Left colon (tissue), 2 donors: ENCODE data around the gene PIGU. TPM values are rescaled to one million over a fixed set of nuclear protein-coding genes. Genes with fewer than 3 reads are reported as not detected.
A peak's percentile ranks its signal among the peaks of the same experiment; 100 is the strongest.
"Not testable (repeated sequence)": the region's sequence is repeated elsewhere in the genome, so short reads cannot be mapped to it uniquely, and the experiment has no call there.

Experiments used
- ATAC-seq: fragments of 200-7000 bp; cut with Tn5 transposase; one replicate; pipeline ENCODE4 v1.9.1; 2020; ENCODE audit warnings: mild to moderate bottlenecking, moderate library complexity
- DNase-seq, 2 donors: peaks; one replicate each; pipeline ENCODE4 v3.0.0-alpha.2; 2020
- intact Hi-C, 2 donors: fragments of 100-400 bp; cut with DNase I in 1 of 2; cut with micrococcal nuclease in 1 of 2; formaldehyde crosslinking; loops; one replicate each; pipeline versions ENCODE4 v1.11.2 to v1.14.0; 2022; cut with DNase I, micrococcal nuclease
- total RNA-seq, 2 donors: library from RNA; stranded (reverse); fragmentation: NEBNext Ultra II Directional; extraction: Animal tissue kit (Norgen Biotek cat#: 25700); gene quantifications; one replicate each; pipeline ENCODE4 v1.2.1, GENCODE V29; 2021
- donor health status: DM: no; HTN: no; CAD: no.
- donor health status: DM: yes; HTN: yes; CAD: no.

Gene PIGU
- total RNA-seq, 2 donors from 2014 or later = 20.7 to 26.4 TPM

DNA sequence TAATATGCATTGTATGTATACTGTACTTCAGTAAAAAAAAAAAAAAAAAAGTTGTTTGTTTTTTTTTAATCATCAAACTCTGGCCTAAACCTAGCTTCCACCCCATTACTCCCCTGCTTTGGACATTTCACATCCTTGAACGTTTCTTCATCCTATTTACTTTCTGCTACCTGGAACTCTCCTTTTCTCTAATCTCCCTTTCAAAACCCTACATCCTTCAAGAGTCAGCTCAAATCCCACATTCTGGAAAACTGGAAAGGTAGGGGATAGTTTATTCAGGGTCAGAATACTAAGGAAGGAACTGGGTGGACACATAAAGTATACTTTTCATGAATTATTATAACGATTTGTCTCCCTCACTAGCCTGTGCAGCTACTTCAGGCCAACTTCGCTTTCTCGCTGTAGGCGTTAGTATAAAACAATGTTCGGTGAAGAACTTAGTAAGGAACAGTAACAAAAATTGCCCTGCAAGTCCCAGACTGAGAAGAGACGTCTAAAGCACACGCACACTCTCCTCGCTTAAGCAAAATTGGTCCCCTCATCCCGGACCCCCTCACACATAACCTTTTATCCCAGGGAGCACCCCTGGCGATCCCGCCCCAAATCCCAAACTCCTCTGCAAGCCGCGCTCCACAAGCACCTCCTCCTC is 775 bp downstream of the PIGU start:
- DNase-seq (no peak), ATAC-seq (peak; percentile 2)
- intact Hi-C loops = no loop called here

DNA sequence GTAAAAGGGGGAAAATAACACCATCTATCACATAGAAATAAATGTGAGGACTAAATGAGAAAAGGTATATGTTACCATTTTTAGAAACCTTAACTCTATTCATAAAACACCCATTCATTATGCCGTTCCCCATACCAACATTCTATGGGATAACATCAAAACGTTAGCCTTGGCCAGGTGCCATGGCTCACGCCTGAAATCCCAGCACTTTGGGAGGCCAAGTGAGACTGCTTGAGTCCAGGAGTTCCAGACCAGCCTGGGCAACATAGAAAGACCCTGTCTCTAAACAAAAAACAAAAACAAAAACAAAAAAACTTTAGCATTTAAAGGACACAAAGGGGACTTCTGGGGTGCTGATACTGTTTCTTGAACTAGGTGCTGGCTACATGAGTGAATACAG is 1.3 kb downstream of the PIGU start:
- ATAC-seq (no peak), DNase-seq (no peak)
- intact Hi-C loops = no loop called here

DNA sequence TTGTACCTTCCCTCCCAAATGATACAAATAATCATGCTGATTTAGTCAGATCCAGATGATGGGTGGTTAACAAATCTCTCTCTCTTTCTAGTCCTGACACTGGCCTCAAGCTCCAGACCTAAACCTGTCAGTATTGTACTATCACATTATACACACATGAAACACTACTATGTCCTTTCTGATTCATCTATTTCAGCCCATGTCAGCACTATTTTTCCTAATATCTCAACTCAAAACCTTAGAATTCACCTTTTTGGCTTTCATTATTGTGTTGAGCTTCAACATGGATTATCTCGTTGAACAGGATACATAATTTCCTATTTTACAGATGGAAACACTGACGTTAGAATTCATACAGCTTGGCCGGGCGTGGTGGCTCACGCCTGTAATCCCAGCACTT is 3.5 kb downstream of the PIGU start:
- ATAC-seq = no peak
- no peak for DNase-seq
- intact Hi-C loops = no loop called here

DNA sequence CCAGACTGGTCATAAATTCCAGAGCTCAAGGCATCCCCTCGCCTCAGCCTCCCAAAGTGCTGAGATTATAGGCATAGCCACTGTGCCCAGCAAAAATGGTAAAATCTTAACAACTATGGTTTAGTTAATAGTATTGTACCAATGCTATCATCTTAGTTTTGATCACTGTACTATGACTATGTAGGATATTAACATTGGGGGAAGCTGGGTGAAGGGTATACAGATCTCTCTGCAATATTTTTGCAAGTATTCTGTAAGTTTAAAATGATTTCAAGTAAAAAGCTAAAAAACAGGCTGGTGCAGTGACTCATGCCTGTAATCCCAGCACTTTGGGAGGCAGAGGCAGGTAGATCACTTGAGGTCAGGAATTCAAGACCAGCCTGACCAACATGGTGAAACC is 7.8 kb downstream of the PIGU start:
- DNase-seq (no peak), ATAC-seq (no peak)
- intact Hi-C loops = no loop called here

DNA sequence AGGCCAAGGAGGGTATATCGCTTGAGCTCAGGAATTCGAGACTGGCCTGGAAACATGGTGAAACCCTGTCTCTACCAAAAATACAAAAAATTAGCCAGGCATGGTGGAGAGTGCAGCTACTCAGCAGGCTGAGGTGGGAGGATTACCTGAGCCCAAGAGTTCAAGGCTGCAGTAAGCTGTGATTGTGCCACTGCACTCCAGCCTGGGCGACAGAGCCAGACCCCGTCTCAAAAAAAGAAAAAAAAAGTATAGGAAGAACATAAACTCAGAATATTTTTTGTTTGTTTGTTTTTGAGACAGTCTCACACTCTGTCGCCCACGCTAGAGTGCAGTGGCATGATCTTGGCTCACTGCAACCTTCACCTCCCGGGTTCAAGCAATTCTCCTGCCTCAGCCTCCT is 12.1 kb downstream of the PIGU start:
- not testable (repeated sequence) for DNase-seq, ATAC-seq

DNA sequence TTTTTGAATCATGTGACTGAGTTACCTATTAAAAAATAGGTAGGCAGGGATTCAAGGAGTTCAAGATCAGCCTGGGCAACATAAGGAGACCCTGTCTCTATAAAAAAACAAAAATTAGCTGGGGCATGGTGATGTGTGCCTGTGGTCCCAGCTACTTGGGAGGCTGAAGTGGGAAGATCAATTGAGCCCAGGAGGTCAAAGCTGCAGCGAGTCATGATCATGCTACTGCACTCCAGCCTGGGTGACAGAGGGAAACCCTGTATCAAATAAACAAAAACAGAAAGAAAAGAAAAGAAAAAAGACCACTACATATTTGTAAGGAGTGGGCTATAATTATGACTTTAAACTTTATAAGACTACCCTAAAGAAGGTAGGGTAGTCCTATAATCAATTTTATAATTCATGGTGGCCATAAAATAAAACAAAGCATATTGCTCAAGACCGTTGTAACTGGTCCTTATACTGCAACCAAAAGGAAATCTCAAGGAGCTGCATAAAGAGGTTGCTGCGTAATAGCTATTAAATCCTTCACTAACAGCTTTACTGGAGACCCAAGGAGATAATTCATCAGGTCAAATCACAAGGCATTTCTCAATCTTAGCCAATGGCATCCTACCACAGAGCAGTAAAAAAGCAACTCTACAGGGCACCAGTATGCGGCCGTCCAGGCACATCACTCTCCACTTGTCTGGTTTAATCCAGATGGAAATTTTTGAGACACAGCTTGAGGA is 13.5 kb downstream of the PIGU start:
- DNase-seq (no peak), ATAC-seq (no peak)
- intact Hi-C loops = no loop called here

More for the DNA sequence above, 12.1 kb downstream of the PIGU start:
- intact Hi-C loops = not testable (repeated sequence)

DNA sequence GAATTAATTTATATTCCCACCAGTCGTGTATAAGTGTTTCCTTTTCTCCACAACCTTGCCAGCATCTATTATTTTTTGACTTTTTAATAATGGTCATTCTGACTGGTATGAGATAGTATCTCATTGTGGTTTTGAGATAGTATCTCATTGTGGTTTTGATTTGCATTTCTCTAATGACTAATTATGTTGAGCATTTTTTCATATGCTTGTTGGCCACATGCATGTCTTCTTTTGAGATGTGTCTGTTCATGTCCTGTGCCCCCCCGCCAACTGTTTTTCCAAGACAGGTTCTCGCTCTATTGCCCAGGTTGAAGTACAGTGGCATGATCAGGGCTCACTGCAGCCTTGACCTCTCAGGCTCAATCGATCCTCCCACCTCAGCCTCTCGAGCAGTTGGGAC is 15.1 kb downstream of the PIGU start:
- ATAC-seq, intact Hi-C loops, DNase-seq: not testable (repeated sequence)

DNA sequence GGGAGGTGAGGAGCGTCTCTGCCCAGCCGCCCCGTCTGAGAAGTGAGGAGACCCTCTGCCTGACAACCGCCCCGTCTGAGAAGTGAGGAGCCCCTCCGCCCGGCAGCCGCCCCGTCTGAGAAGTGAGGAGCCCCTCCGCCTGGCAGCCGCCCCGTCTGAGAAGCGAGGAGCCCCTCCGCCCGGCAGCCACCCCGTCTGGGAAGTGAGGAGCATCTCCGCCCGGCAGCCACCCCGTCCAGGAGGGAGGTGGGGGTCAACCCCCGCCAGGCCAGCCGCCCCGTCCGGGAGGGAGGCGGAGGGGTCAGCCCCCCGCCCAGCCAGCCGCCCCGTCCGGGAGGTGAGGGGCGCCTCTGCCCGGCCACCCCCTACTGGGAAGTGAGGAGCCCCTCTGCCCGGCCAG is 18.2 kb downstream of the PIGU start:
- ATAC-seq, intact Hi-C loops, DNase-seq: not testable (repeated sequence)

DNA sequence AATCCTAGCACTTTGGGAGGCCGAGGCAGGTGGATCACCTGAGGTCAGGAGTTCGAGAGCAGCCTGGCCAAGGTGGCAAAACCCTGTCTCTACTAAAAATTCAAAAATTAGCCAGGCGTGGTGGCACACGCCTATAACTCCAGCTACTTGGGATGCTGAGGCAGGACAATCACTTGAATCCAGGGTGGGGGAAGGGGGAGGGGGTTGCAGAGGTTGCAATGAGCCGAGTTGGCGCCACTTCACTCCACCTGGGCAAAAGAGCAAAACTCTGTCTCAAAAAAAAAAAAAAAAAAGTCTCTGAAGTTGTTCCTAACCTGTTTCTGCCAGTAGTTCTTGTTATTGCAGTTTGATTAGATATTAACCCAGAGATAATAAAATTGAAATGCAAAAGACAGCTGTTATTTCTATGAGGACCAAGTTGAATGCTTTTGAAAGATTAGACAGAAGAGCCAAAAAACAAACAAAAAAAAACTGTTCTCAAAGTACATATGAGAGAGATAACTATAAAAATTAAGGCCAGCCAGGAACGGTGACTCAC is 22.6 kb downstream of the PIGU start:
- intact Hi-C loops = no loop called here
- DNase-seq = peak in 1 of 2 donors; percentile 49
- peak; percentile 79 for ATAC-seq

DNA sequence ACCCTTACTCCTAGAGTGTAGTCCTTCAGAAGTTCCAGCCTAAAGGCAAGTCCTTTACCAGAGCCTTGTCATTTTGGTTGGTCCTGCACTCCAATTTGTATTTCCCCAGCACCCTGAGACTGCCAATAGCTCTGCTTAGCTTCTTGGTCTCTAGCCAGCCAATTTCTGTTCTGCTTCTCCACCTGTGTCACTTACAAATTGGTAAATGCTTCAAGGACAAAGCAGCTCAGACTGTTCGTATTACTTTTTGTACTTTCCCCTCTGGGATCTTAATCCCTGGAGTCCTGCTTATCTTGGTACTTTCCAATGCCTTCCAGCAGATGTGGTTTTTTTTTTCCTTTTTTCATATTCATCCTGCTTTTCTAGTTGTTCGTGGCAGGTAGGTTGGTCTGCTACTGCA is 25.7 kb downstream of the PIGU start:
- intact Hi-C loops = no loop called here
- DNase-seq = no peak
- no peak for ATAC-seq

DNA sequence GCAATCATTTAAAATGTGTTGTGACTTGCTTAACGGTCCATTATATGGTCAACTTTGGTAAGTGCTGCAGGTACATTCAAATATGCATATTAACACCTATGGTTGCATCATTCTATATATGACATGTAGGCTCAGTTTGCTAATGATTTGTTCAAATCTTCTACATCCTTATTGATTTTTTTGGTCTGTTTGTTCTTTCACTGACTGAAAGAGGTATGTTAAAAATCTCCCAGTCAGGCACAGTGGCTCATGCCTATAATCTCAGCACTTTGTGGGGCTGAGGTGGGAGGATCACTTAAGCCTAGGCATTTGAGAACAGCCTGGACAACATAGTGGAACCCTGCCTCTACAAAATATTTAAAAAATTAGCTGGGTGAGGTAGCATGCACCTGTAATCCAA is 29.2 kb downstream of the PIGU start:
- ATAC-seq = no peak
- no peak for DNase-seq
- intact Hi-C loops = no loop called here

DNA sequence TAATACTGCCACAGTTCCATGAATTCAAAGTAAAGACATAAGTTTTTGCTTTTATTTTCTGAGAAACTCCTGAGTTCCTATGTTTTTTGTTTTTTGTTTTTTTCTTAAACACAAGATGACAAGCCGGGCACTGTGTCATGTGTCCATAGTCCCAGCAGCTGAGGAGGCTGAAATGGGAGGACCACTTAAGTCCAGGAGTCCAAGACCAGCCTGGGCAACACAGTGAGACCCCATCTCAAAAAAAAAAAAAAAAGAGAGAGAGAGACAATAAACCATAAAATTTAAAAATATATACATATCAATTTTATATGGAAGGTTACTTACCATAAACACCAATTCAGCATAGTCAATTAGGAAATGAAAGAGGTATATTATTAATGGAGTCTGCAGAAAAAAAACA is 31.9 kb downstream of the PIGU start:
- DNase-seq (no peak), ATAC-seq (no peak)
- intact Hi-C loops = no loop called here

DNA sequence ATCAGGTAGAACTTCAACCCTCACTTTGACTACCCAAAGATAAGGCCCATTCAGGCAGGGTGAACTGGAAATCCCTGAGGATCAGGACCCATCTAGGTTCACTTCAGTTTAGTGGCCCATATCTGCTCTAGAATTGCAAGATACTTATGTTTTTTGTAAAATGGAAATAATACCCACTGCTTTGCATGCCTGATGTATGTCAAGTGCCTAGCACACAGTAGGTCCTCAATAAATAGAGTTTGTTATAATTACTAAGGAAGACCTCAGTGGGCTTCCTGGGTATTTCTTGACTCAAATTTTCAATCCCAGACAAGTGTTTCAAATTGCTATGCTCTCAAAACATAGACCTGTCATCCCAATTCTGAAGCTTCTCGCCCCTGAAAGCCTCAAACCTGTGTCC is 32.5 kb downstream of the PIGU start:
- ATAC-seq (no peak), DNase-seq (no peak)
- intact Hi-C loops = no loop called here

DNA sequence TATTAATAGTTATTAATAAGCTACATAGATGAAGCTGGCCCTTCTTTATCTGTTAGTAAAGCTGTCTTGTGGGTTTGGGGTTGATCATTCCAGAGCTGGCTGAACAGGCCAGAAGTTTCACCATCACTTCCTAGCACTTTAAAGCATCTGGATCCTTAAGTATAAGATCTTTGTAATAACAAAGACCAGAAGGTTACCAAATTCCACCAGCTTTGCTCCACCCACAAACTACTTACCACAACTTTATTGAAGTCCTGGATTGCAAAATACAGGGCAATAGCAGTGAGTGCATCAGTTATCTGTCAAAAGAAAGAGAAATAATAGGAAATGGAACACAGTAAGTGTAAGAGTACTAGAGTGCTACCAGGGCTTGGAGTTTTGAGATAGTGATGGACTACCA is 33.0 kb downstream of the PIGU start:
- no peak for ATAC-seq
- intact Hi-C loops = no loop called here
- no peak for DNase-seq

DNA sequence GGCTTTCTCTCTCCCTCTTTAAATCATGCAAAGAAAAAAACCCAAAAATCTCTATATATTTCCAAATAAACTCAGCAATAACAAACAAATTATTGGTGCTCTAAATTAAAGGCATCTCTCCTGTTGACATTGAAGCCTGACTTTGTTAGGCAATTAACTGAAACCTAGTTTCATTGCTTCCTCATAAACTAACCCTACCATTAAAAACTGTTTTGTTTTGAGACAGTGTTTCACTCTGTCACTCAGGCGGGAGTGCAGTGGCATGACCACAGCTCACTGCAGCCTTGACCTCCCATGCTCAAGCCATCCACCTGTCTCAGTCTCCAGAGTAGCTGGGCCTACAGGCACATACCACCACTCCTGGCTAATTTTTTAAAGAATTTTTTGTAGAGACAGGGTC is 34.9 kb downstream of the PIGU start:
- intact Hi-C loops = no loop called here
- DNase-seq = no peak
- peak; percentile 29 for ATAC-seq

DNA sequence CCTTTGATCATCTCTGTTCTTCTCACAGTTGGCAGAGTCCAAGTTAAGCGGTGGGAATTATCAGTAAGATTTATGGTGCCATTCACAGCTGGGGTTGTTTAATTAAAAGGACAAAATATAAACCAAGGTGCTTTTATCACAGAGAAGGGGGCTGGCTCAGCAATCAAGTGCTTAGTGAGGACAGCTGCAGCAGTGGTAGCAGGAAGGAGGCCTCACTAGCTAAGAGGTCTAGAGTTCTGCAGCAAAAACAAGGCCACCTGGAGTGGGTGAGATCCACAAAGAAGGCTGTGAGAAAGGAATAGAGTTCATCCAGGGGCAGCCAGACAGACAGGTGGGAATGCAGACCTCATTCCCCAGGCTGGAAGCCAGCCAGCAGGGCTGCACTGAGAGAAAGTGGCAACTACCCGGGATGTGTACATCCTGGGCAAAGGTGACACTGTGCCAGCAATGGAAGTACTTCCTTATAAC is 37.1 kb downstream of the PIGU start:
- peak; percentile 94 for ATAC-seq
- intact Hi-C loops = no loop called here
- peak; percentile 90 for DNase-seq

DNA sequence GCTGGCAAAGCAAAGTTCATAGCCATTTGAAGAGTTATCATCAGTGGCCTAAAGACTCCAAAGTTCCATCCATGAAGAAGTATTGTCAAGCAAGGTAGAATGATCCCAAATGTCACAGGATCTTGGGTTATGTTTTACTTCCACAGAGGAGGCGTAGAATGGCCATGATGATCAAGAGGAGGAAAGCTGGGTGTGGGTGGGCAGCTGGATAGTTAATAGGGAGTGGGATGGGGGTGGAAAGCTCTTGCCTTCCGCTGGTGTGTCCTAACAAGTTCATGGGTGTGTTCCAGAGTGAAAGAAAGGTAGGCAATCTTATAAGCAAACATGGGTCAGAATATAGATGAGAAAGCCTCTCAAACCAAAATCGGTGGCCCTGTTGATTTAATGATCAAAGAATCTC is 38.4 kb downstream of the PIGU start:
- ATAC-seq = no peak
- intact Hi-C loops = no loop called here
- DNase-seq = no peak

DNA sequence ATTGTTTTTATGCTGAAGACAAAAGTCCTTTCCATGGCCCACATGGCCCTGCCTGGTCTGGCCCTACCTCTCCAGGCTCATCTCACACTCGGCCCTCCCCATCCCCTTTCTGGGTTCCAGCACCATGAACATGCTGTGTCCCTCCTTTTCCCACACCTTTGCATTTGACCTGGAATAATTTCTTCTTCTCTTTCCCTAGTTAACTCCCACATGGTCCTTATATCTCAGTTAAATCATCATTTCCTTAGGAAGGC is 38.9 kb downstream of the PIGU start:
- intact Hi-C loops = no loop called here
- no peak for DNase-seq
- no peak for ATAC-seq

DNA sequence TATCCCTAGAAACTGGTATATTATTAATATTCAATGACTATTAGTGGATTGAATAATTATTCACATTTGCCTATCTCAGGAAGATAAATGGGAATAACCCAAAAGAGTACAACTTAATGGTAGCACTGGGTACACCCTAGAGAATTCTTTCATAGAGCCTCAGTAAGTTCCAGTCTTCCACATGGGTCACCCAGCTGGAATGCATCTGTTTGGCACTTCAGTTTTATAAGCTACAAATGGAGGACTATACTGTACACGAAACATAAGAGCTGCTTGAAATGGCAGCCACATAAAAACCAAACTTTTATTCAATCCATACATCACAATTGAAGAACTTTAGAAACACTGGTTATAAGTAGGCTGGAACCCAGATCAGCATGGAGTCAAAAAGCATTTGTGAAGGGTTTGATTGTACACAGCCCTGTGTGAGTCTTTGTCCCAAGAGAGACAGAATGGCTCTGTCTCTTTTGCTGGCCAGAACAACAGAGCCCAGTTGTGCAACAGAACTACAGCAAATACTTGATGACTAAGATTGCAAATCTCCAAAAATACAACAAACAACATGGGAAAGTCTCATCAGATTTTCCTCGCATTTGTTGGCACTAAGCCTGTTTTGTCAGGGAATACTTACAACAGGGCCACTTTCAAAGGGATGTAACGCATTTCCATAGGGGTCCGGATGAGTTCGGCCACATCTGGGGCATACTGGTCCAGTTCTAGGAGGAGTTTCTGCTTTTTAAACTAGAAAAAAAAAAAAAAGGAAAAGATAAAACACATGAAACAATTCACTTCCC is 39.5 kb downstream of the PIGU start:
- ATAC-seq (no peak), DNase-seq (no peak)
- intact Hi-C loops = no loop called here

DNA sequence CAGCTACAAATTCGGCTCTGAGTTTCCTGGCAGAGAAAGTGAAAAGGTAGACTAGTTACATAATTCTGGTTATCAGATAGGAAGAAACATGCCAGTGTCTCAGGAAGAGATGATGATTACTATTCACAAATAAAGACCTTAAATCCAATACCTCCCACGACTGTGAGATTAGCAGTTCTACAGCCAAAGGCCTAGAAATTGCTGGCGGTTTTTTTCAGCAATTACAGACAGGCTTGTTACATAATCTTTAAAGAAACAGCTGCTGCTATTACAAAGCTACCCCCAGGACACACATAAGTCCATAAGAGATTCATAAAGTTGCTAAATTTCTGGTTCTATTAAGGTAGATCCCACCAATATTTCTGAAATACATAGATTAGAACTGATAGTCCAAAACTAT is 40.2 kb downstream of the PIGU start:
- DNase-seq = no peak
- intact Hi-C loops = no loop called here
- ATAC-seq = no peak
